IMR-90 (cell line): ENCODE data around the gene PFKP. TPM values are rescaled to one million over a fixed set of nuclear protein-coding genes. Genes with fewer than 3 reads are reported as not detected.
A peak's percentile ranks its signal among the peaks of the same experiment; 100 is the strongest.

ENCODE experiments used
- ATAC-seq: fragments of 200-7000 bp; cut with Tn5 transposase; 2 replicates; pipeline ENCODE4 v1.9.1; 2020; ENCODE audit warnings: low read depth, mild to moderate bottlenecking, moderate library complexity
- BruUV-seq: library from RNA; stranded (reverse); fragments of 400-500 nt; replicated peaks from 2 replicates; lab custom pipeline; 2021; lab: Mats Ljungman, UMichigan
- CTCF ChIA-PET: fragments of 300-600 bp; formaldehyde crosslinking; extraction: SDS; loops from one replicate; lab custom pipeline; 2021; ENCODE audit warnings: antibody characterized with exemption; lab: Yijun Ruan, JAX
- POLR2A ChIA-PET: fragments of 300-600 bp; sonication (Branson Sonifier 250); formaldehyde crosslinking; loops from one replicate; lab custom pipeline; 2022; ENCODE audit warnings: antibody characterized with exemption; ENCODE audit not compliant: unreplicated experiment; lab: Charles Lee
- DNase-seq: peaks from one replicate; pipeline ENCODE4 v3.0.0; 2013
- H2AFZ ChIP-seq: replicated peaks from 2 replicates; pipeline ENCODE3; 2013; ENCODE audit warnings: low read length, mild to moderate bottlenecking; ENCODE audit not compliant: poor library complexity
- H2AK5ac ChIP-seq: 2 replicates; pipeline ENCODE4 v1.6.1; 2013; ENCODE audit warnings: low read depth, low read length, inconsistent platforms
- H2AK9ac ChIP-seq: replicated peaks from 2 replicates; pipeline ENCODE3; 2013; ENCODE audit warnings: mild to moderate bottlenecking, low read depth, low read length, moderate library complexity; ENCODE audit not compliant: poor library complexity
- H2BK120ac ChIP-seq: 2 replicates; pipeline ENCODE4 v1.6.1; 2013; ENCODE audit warnings: low read depth, low read length, inconsistent platforms
- H2BK15ac ChIP-seq: 3 replicates; pipeline ENCODE4 v1.6.1; 2013; ENCODE audit warnings: low read depth, low read length, inconsistent platforms
- H2BK20ac ChIP-seq: 2 replicates; pipeline ENCODE4 v1.6.1; 2013; ENCODE audit warnings: low read depth, mild to moderate bottlenecking, inconsistent platforms, low read length, moderate library complexity
- H2BK5ac ChIP-seq: 2 replicates; pipeline ENCODE4 v1.6.1; 2013; ENCODE audit warnings: mild to moderate bottlenecking, low read depth, low read length, inconsistent platforms; ENCODE audit not compliant: poor library complexity, severe bottlenecking
- H3K14ac ChIP-seq: replicated peaks from 2 replicates; pipeline ENCODE4 v1.6.1; 2013; ENCODE audit warnings: low read depth, low read length, inconsistent platforms
- H3K18ac ChIP-seq: 2 replicates; pipeline ENCODE4 v1.6.1; 2013; ENCODE audit warnings: low read depth, low read length, control low read depth
- H3K23ac ChIP-seq: 2 replicates; pipeline ENCODE4 v1.6.1; 2013; ENCODE audit warnings: low read depth, low read length, inconsistent platforms
- H3K27ac ChIP-seq: 2 replicates; pipeline ENCODE4 v1.5.1; 2013; ENCODE audit warnings: mild to moderate bottlenecking, control low read depth, low read length; ENCODE audit not compliant: insufficient read depth
- H3K27me3 ChIP-seq: 2 replicates; pipeline ENCODE4 v1.6.1; 2013; ENCODE audit warnings: low read length; ENCODE audit not compliant: control insufficient read depth, insufficient read depth
- H3K36me3 ChIP-seq: 2 replicates; pipeline ENCODE4 v1.6.1; 2013; ENCODE audit warnings: low read length, mixed read lengths; ENCODE audit not compliant: control insufficient read depth, insufficient read depth
- H3K4ac ChIP-seq: 2 replicates; pipeline ENCODE4 v1.6.1; 2013; ENCODE audit warnings: low read depth, low read length, inconsistent platforms
- H3K4me1 ChIP-seq: 2 replicates; pipeline ENCODE4 v1.6.1; 2013; ENCODE audit warnings: low read length, mixed read lengths; ENCODE audit not compliant: control insufficient read depth, insufficient read depth
- H3K4me2 ChIP-seq: 2 replicates; pipeline ENCODE4 v1.6.1; 2013; ENCODE audit warnings: low read depth, mild to moderate bottlenecking, control low read depth, low read length, moderate library complexity
- H3K4me3 ChIP-seq: 2 replicates; pipeline ENCODE4 v1.5.1; 2013; ENCODE audit warnings: low read depth, mild to moderate bottlenecking, control low read depth, low read length, moderate library complexity; ENCODE audit not compliant: insufficient read depth
- H3K56ac ChIP-seq: 2 replicates; pipeline ENCODE4 v1.6.1; 2013; ENCODE audit warnings: low read length, inconsistent platforms; ENCODE audit not compliant: insufficient read depth; ENCODE audit errors: extremely low read depth
- H3K79me1 ChIP-seq, 2 experiments: 2 replicates each; pipeline ENCODE4 v1.6.1; 2013; ENCODE audit warnings: low read length in 2 of 2, inconsistent platforms in 1 of 2, low read depth in 1 of 2
- H3K9ac ChIP-seq: 2 replicates; pipeline ENCODE4 v1.6.1; 2013; ENCODE audit warnings: low read depth, low read length, control low read depth
- H3K9me1 ChIP-seq: 2 replicates; pipeline ENCODE4 v1.6.1; 2013; ENCODE audit warnings: low read length, inconsistent platforms; ENCODE audit not compliant: insufficient read depth
- H3K9me3 ChIP-seq: 2 replicates; pipeline ENCODE4 v1.6.1; 2013; ENCODE audit warnings: low read length; ENCODE audit not compliant: control insufficient read depth, insufficient read depth
- H4K20me1 ChIP-seq: 2 replicates; pipeline ENCODE4 v1.6.1; 2013; ENCODE audit warnings: low read length, inconsistent platforms; ENCODE audit not compliant: insufficient read depth
- H4K5ac ChIP-seq: 2 replicates; pipeline ENCODE4 v1.6.1; 2013; ENCODE audit warnings: mild to moderate bottlenecking, low read depth, low read length, control low read depth
- H4K8ac ChIP-seq, 2 experiments: 2 replicates each; pipeline ENCODE4 v1.6.1; 2013; ENCODE audit warnings: low read depth in 2 of 2, low read length in 2 of 2, control low read depth in 1 of 2, inconsistent platforms in 1 of 2
- H4K91ac ChIP-seq: 2 replicates; pipeline ENCODE4 v1.6.1; 2013; ENCODE audit warnings: low read depth, low read length, inconsistent platforms; ENCODE audit not compliant: insufficient read depth
- CEBPB ChIP-seq: IDR thresholded peaks from 2 replicates; pipeline ENCODE4 v1.6.1; 2012; ENCODE audit warnings: low read depth, low read length, improper control_type of control experiment
- WGBS, 2 experiments: methylation state at CpG; one replicate each; pipeline versions ENCODE4 v1.1.5 to v1.1.7; 2013; ENCODE audit warnings: missing lambda C conversion rate in 2 of 2; ENCODE audit not compliant: insufficient read length in 1 of 2; ENCODE audit errors: extremely low coverage in 2 of 2; 5-methylcytosine and 5-hydroxymethylcytosine counted together
- dilution Hi-C: fragments of 300-500 bp; cut with HindIII; formaldehyde crosslinking; loops from one replicate; pipeline ENCODE4 v1.14.3; 2018; ENCODE audit warnings: low sequenced_read_pairs; ENCODE audit not compliant: unreplicated experiment
- in situ Hi-C: fragments of 300-500 bp; cut with MboI; formaldehyde crosslinking; loops from 3 replicates; pipeline ENCODE4 v1.14.3; 2019; ENCODE audit warnings: low sequenced_read_pairs, inconsistent platforms, mixed read lengths
- intact Hi-C: fragments of 100-400 bp; cut with micrococcal nuclease; formaldehyde crosslinking; loops from 2 replicates; pipeline ENCODE4 v1.10.0; 2022
- polyA plus RNA-seq, 3 experiments: library from polyadenylated mRNA; depleted of rRNA; stranded (reverse); fragments of >200 nt; gene quantifications; 2 replicates each; pipeline ENCODE4 v1.2.3, GENCODE V29; 2012; ENCODE audit warnings: low replicate concordance in 1 of 3
- total RNA-seq: library from RNA; depleted of rRNA; stranded (reverse); fragments of >200 nt; gene quantifications from 2 replicates; pipeline ENCODE4 v1.2.3, GENCODE V29; 2012

The PFKP gene
- total and polyA plus RNA-seq, 2 of the 4 experiments (the other 2 are of a cell fraction): 223 to 294 TPM

- no TSS peak for BruUV-seq
- Histone ChIP-seq H2BK120ac (peak overlapping the region; percentile 80), H3K4me1 (peaks cover 11% of the 10 kb centered on the region), H3K14ac (peak overlapping the region; percentile 86; the same call in 1 of the 2 replicates), H3K9me3 (no peaks in the 10 kb centered on the region), H3K27ac (peak overlapping the region; percentile 96), H3K27me3 (no peaks in the 10 kb centered on the region), H2BK20ac (peak overlapping the region; percentile 46), H2BK5ac (peak overlapping the region; percentile 96), H3K9me1 (peaks cover 28% of the 10 kb centered on the region), H3K23ac (peak overlapping the region; percentile 71), H4K8ac (peak overlapping the region; percentile 5 to 88; a peak in 3 of 4 replicates), H2BK15ac (no peak overlapping the region), H3K36me3 (peaks cover 67% of the 10 kb centered on the region), H3K79me1 (peaks cover 39 to 73% of the 10 kb centered on the region in 2 experiments), H3K18ac (peak overlapping the region; percentile 73), H2AK5ac (peak overlapping the region; percentile 81), H3K4ac (peak overlapping the region; percentile 87), H2AFZ (no peak overlapping the region), H3K9ac (peak overlapping the region; percentile 65), H3K56ac (peak overlapping the region; percentile 90), H3K4me2 (peak overlapping the region; percentile 6; the same call in 1 of the 2 replicates), H4K5ac (peak overlapping the region; percentile 23; the same call in 1 of the 2 replicates), H2AK9ac (no peak overlapping the region), H4K20me1 (peaks cover 25% of the 10 kb centered on the region), H4K91ac (peak overlapping the region; percentile 89), H3K4me3 (no peak overlapping the region)
- ChIA-PET POLR2A (interaction anchor here (0.6 kb wide), 1 partner anchor 1992 kb away, joined by 3 read pairs; no protein-coding TSS in a partner anchor), CTCF (no interaction called here)
- dilution Hi-C loops: no loop called here
- no CpG with 5 or more reads among the region's 5 CpGs for WGBS, 2 experiments
- in situ Hi-C loops: no loop called here
- no peak for DNase-seq
- ATAC-seq: peak; percentile 13
- intact Hi-C loops: loop anchor here (1.0 to 5.0 kb wide), 3 partner anchors 12 to 180 kb away; partner anchors contain the start of gene PFKP
- no peak for TF ChIP-seq CEBPB
Measured at GRCh38 chr10:3106928-3107425, 39.6 kb downstream of the PFKP start.
